AG09319 (cell line): Measurements from ENCODE around the gene PARD3B.

Experiments
- DNase-seq: peaks from one replicate; pipeline ENCODE4 v3.0.0-alpha.2; 2010; ENCODE audit warnings: low read depth; ENCODE audit errors: extremely low read depth
- TF ChIP-seq, protein P1 (sequence below): IDR thresholded peaks from 2 replicates; pipeline ENCODE4 v1.5.1; 2011; ENCODE audit warnings: low read depth, mild to moderate bottlenecking, inconsistent platforms, low read length, moderate library complexity

The PARD3B gene

GRCh38 chr2:204715361-204715760, 170.1 kb downstream of the PARD3B start:
- TF ChIP-seq, protein P1, sequence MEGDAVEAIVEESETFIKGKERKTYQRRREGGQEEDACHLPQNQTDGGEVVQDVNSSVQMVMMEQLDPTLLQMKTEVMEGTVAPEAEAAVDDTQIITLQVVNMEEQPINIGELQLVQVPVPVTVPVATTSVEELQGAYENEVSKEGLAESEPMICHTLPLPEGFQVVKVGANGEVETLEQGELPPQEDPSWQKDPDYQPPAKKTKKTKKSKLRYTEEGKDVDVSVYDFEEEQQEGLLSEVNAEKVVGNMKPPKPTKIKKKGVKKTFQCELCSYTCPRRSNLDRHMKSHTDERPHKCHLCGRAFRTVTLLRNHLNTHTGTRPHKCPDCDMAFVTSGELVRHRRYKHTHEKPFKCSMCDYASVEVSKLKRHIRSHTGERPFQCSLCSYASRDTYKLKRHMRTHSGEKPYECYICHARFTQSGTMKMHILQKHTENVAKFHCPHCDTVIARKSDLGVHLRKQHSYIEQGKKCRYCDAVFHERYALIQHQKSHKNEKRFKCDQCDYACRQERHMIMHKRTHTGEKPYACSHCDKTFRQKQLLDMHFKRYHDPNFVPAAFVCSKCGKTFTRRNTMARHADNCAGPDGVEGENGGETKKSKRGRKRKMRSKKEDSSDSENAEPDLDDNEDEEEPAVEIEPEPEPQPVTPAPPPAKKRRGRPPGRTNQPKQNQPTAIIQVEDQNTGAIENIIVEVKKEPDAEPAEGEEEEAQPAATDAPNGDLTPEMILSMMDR: no peak
- no peak for DNase-seq

GRCh38 chr2:204717591-204717990, 172.3 kb downstream of the PARD3B start:
- TF ChIP-seq, protein P1: no peak
- no peak for DNase-seq

DNA sequence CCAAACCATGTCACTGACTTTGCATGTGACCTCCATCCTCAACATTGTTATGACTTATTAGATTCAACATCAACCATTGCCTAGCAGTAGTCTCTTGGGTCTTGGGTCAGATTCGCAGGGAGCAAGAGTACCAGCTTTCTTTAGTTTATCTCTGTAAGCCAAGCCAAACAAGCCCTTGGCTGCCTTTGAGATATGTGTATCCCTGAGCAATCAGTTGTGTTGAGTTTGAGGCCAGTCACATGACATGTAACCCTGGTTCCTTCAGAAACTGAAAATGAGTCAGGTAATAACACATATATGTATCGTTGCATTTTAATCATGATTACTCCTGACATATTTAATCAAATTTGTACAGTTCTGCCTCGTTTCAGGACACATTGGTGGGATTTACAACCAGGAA, 173.3 kb downstream of the PARD3B start:
- DNase-seq: no peak
- TF ChIP-seq, protein P1: no peak

DNA sequence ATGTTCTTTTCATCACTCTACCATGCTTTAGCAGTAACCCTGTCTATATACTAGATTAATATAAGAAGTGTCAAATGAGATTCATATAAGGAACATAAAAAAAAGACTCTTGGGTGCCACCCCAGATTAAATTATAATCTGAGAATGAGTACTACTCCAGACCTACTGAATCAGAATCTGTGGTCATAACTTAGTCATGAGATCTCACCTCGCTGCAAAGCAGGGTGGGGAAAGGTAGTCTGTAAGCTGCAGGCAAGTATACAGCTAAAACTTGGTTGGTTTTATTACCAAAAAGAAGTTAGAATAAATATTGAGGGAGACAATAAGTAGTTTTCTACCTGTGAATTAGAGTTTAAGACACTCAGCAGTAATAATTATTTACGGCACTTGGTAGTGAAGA, 175.6 kb downstream of the PARD3B start:
- TF ChIP-seq, protein P1: no peak
- no peak for DNase-seq

- no peak for DNase-seq
- TF ChIP-seq, protein P1: no peak
Measured at GRCh38 chr2:204722207-204722606, 176.9 kb downstream of the PARD3B start.

DNA sequence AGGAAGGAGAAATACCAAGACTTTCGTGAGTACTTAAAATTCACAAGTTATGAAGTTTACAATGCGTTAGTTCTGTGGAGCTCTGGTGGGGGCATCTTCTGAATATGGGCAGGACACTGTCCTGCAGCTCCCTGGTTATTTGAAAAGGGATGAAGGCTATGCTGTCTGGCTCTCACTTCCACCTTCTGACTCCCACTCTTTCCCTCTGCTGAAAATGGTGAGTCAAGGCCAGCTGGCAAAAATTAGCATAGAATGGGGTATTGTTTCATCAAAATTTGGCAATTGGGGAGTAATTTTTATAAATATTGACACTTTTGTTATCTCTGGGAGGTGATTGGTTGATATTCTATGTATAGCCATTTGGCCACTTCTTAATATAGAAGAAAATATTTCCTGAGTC, 177.4 kb downstream of the PARD3B start:
- TF ChIP-seq, protein P1: no peak
- DNase-seq: no peak

- TF ChIP-seq, protein P1: no peak
- no peak for DNase-seq
Measured at GRCh38 chr2:204725693-204726360, 180.6 kb downstream of the PARD3B start.
